ENCODE data around the gene FAM177B.
A peak's percentile ranks its signal among the peaks of the same experiment; 100 is the strongest.
"Not testable (repeated sequence)": the region's sequence is repeated elsewhere in the genome, so short reads cannot be mapped to it uniquely, and the experiment has no call there.

FAM177B gene

DNA sequence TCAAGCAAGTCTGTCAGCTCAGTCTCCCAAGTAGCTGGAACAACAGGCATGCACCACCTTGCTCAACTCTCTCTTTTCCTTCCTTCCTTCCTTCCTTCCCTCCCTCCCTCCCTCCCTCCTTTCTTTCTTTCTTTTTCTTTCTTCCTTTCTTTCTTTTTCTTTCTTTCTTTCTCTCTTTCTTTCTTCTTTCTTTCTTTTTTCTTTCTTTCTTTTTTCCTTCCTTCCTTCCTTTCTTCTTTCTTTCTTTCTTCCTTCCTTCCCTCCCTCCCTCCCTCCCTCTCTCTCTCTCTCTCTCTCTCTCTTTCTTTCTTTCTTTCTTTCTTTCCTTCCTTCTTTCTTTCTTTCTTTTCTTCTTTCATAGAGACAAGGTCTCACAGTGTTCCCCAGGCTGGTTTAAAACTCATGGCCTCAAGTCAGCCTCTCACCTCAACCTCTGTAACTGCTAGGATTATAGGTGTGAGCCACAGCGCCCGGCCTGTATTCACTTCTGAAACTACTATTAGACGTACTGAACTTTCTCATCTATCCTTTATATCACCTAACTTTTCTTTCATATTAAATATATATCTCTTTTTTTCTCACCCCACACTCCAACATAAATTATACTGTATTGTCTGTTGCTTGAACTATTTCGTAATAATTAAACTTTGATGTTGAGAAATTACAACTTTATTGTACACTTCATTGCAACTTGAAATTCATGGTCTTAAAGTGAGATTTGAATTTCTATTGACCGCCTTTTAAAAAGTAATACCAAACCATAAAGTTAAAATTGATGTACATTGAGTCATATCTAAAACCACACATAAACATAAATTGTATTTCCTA is 4.8 kb downstream of the FAM177B start:
- DNase-seq, result not testable (repeated sequence)

DNA sequence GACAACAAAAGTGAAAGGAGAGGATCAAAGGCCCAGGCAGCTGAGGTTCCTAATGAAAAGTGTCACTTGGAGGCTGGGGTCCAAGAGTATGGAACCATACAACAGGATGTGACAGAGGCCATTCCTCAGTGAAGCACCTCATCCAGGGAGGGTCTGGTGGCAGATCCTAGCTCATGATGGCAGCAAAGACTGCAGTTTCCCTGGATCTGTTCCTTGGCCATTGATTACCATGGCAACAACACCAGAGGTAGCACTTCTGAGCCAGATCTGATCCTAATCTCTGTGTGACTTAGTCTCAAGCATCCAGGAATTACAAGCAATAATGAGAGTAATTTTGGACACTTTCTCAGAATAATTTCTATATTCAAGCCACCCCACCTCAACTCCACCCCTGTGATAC is 12.9 kb downstream of the FAM177B start:
- DNase-seq, result no peak

DNA sequence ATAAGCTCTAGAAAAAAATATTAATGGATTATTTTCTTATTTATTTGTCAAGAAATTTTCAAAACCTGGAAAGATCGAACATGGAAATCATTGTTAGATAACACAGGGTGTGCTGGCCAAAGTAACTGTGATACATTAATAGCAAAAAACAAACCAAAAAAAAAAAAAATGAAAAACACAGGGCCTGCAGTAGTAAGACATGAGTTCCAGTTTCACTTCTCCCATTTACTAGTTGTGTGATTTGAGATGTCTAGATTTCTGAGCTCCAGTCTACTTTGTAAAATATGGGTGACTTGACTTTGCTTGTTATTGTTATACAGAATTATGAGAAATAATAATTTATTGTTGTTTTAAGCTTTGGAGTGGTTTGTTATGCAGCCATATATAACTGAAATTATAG is 13.6 kb downstream of the FAM177B start:
- DNase-seq, result no peak

DNA sequence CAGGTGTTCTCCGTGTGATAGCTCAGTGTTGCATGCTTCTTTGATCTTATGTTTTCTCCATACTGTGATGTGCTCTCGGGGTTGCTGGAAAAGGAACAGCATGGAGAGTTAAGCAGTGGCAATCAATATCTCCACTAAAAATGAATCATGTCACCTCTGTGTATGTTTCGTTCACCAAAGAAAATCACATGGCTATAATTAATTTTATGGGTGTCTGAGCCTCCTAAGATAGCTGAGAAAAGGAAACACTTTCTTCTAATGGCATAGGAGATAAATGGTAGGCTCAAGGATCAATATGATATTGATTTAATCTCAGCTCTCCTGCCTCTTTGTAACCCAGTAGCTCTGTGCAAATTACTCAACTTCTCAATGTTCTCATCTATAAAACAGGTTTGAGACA is 14.3 kb downstream of the FAM177B start:
- DNase-seq, result no peak

DNA sequence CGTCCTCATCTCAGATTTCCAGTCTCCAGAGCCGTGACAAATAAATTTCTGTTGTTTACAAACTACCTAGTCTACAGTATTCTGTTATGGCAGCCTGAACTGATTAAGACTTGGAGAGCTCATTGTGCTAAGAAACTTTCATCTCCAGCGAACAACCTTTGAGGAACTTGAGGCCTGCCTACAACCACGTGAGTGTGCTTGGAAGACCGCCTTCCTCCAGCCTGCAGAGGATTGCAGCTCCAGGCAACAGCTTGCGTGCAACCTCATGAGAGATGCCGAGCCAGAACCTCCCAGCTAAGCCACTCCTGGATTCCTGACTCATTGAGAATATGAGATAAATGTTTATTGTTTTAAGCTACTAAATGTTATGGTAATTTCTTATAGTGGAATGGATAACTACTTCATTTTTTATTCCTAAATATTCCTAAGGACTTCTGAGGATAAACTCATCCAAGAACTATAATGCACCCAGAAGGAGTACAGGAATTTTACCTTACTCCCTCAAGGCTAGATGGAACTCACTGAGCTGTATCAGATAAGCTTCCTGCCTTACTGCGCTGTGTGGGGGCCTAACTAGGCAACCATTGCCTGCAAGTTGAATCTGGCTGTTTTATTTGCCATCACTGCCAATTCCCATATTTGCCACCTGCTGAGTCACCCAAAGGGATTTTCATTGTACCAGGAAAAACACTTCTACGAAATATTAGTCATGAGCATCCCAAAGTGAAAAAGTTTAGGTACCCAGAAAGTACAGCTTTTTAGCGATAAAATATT is 17.6 kb downstream of the FAM177B start:
- no peak for DNase-seq

DNA sequence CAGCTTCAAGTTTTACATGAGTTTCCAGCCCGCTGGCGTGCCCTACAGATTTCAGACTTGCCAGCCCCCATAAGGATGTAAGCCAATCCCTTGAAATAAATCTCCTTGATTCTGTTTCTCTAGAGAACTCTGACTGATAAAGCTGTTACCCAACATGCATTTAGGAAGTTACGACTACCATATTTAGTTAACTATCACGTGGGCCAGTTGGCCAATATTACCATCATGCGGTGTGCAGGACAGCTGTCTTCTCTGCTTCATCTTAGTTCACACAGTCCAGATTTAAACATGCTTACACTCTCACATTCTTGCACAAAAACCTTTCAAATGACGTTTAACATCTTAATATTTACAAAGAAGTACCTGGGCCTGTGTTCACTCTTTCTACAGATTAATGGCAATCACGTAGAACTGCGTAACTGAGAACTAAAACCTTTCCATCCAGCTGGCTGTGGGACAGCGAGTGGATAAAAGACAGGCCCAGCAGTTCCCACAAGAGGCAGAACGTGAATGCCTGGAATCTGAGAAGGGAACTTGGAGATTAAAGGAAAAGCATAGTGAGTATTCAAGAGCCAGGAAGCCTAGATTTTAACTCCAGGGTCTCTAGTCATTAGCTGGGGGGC is 20.8 kb downstream of the FAM177B start:
- no peak for DNase-seq

DNA sequence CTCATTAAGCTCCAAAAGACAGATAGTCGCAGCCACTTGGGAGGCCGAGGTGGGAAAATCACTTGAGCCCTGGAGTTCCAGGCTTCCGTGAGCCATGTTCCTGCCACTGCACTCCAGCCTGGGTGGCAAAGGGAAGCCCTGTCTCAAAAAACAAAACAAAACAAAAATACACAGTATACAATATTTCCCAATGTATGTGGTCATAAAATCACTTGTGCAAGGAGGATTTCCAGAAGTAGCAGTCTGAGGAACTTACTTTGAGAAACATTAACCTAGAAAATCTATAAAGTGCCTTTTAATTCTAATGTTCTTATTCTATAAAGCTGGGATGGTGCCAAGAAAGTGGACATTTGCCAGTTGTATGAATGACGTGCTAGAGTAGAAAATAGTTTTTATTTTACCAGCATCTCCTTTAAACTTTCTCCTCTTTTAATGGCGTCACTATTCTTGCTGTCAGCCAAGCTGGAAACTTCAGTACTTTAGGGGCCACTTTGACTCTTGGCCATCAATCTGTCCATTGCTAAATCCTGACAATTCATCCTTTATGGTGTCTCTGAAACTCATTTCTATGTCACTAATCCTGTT is 22.5 kb downstream of the FAM177B start:
- DNase-seq, result no peak

DNA sequence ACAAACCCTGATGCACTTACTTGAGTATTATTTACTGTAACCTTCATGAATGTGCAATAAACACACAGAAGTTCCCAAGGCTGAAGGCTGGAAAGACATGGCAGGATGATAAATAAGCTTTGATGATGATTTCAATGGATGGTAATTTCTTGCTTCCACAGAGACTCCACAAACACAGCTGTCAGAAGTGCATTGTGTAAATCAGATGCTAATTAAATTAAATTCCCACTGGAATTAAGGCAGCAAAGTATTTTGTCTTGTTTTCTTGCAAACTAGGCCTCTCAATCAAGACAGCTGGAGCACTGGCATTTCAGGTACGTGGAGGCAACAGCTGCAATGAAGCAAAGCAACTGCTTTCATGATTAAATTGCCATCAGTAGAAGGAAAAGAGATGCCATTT is 24.1 kb downstream of the FAM177B start:
- no peak for DNase-seq

DNA sequence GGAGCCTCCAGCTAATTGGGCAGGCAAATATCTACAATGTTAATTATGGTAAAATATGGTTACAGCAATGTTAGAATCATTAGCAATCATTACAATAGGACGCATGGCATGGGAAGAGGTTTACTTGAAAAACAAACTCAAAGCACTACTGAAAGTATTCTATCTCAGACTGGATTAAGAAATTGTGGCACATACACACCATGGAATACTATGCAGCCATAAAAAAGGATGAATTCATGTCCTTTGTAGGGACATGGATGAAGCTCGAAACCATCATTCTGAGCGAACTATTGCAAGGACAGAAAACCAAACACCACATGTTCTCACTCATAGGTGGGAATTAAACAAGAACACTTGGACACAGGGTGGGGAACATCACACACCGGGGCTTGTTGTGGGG is 25.2 kb downstream of the FAM177B start:
- DNase-seq, result not testable (repeated sequence)

DNA sequence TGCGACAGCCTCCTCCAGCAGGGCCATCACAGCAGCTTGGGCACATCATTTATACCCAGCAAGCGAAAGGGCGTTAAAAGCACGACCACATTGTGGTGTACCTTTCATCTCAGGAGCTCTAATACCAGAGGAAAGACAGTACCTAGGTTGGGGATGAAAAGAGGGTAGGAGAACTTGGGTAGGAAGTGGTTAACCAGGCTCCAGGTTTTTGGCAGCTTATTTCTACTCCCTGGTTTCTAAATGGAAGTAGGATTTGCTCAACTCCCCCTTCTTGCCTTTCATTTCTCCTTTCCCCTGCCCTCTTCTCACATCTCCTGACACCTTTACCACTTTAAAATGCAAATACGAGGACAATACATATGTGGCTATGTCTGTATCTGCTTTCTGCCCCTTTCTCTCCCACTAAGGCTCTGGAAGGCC is 30.2 kb downstream of the FAM177B start:
- DNase-seq, result no peak

DNA sequence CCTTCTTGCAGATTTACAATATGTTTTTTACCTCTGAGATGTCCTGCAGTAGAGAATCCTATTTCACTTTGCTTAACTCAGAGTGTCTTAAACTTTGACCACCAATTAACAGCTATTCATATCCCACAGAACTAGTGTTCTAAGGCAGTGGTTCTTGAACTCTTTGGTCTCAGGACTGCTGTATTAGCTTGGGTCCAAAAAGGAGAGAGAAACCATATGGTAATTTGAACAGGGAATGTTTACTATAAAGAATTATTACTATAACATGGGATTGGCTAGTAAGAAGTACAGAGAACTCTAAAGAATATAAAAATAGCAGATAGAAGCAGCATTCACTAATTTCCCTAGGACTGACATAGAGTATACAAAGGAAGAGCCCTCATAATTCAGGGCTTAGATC is 31.6 kb downstream of the FAM177B start:
- no peak for DNase-seq

DNA sequence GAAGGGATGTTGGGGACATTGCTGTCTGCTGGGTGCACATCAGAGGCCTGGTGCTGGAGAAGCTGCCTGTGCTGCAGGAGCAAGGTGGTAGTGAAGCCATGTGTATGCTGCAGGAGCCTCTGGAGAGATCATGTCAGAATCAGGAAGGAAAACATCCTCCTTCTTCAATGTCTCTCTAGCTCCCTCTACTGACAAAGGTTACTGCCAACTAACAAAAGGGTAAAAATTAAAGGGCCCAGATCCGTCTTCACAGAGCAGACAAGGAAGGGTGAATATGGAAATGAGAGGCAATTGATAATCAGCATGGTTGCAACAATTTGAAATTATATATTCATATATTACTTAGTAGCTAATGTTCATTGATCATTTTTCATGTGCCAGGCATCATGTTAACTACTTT is 32.2 kb downstream of the FAM177B start:
- no peak for DNase-seq

DNA sequence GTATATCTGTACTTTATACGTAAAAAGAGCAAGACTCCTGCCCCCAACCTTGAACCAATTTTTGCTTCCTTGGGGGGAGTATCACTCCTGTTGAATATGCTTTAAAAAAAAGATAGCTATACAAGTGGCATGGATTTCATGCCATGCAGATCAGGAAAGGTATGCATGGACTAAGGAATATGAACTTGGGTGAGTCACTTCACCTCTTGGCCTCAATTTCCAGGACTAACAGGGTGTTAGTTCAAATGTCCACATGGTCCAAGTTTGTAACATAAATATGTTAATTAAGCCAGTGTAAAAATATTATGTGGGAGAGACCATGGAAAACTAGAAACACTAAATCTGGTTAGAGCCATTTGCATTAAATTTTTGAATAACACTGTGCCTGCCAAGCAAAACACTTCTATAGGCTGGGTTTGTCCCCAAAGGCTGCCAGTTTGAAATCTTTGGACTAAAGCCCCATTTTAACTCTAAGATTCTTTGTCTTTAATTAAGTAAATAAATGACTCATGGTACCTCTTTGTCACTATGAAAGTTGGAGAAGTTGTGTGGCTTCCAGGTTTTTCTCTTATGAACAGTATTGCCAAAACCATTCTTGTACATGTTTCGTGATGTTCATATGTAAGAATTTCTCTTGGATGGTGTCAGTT is 33.1 kb downstream of the FAM177B start:
- no peak for DNase-seq

DNA sequence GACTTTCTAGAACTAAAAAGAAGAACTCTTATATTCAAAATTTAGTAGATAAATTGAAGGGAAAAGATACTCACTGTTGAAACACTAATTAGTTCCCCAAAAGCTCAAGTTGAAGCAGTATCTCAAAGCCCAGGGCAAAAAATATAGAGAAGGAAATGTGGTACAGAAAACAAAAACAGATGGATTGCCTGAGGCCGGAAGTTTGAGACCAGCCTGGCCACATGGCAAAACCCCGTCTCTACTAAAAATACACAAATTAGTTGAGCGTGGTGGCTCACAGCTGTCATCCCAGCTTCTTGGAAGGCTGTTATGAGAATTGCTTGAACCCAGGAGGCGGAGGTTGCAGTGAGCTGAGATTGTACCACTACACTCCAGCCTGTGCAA is 36.0 kb downstream of the FAM177B start:
- peak; percentile 68 for DNase-seq

DNA sequence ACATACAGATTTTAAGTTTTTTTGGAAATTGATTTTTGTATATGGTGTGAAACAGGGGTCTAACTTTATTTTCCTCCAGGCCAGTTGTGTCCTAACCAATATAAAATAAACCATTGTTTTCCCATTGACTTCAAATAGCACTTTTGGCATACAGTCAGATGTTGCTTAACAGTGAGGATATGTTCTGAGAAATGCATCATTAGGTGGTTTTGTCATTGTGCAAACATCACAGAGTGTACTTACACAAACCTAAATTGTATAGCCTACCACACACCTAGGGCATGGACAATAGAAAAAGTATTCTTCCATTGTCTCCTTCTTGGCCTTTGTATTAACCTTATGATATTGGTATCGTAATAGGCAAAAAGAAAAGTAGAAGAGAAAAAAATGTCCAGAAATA is 40.5 kb downstream of the FAM177B start:
- DNase-seq, result no peak

DNA sequence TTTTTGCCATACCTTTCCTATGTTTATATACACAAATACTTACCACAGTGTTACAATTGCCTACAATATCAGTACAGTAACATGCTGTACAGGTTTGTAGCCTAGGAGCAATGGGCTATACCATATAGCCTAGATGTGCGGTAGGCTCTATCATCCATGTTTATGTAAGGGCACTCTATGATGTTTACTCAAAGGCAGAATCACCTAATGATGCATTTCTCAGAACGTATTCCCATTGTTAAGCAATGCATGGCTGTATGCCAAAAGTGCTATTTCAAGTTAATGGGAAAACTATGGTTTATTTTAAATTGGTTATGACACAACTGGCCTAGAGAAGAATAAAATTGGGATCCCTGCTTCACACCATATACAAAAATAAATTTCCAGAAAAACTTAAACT is 41.0 kb downstream of the FAM177B start:
- no peak for DNase-seq

DNA sequence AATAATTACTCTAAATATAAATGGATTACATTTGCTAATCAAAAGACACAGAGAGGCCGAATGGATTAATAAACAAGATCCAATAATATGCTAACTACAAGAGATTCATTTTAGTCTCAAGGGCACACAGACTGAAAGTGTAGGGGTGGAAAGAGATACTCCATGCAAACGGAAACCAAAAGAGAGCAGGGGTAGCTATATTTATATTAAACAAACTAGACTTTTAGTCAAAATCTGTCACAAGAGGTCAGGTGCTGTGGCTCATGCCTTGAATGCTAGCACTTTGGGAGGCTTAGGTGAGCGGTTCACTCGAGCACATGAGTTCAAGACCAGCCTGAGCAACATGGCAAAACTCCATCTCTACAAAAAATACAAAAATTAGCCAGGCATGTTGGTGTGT is 44.2 kb downstream of the FAM177B start:
- DNase-seq, result no peak

DNA sequence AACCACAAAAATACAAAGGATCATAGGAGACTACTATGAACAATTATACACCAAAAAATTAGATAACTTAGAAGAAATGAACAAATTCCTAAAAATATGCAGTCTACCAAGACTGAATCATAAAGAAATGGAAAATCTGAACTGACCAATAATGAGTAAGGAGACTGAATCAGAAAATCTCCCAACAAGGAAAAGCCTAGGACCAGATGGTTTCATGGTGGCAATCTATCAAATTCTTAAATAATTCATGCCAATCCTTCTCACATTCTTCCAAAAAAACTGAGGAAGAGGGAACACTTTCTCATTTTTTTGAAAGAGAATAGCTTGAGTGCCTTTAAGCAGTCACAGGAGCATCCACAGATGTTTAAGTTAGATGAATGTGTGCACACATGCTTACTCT is 46.0 kb downstream of the FAM177B start:
- DNase-seq, result no peak

DNA sequence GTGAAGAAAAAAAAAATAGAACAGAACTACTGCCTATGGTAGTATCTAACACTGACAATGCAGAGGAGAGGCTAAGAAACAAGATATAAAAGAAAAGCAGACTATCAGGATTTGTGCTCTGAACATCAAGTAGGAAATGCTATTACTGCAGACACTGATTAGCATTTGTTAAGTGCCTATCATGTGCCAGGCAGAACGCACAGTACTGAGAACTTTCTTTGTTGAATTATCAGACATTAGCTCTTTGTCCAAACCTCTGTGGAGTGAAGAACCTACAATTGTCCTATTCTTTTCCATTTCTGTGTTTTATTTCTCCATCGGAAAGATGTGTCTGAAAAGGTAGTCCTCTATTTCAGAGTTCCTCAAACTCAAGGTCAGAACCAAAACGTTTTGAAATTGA is 47.4 kb downstream of the FAM177B start:
- no peak for DNase-seq

DNA sequence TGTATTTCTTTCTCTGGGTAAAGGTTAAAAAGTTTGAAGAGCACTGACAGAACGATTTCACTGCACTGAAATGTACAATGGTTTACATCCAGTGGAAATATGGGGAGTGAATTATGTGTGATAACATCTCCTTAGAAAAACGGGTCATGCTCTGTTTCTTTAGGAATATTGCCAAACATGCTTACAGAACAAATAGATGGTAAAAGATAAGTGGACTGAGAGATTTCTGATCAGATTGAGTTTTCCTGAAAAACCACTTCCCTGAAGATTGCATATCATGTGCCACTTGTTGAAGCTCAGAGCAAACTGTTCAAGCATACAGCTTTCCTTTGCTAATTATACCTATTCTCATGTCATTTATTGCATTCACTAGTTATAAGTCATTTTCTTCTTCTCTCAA is 47.9 kb downstream of the FAM177B start:
- no peak for DNase-seq

DNA sequence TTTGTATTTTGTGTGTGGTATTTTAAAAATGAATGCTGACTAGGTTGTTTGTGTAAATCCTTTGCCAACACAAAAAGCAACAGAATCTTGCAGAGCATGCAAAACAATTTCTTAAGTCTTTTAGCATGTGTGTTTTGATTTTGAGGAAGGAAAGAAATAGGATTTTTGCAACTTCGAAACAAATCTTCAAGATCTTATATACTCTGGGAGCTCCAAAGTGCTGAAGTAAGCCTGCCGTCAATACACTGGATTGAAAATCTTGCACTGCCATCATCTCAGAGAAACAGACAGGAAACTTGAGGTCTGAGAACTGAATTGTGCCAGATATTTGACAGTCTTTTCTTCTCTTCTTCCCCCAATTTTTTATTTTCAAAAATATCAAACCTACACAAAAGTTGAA is 48.5 kb downstream of the FAM177B start:
- no peak for DNase-seq

DNA sequence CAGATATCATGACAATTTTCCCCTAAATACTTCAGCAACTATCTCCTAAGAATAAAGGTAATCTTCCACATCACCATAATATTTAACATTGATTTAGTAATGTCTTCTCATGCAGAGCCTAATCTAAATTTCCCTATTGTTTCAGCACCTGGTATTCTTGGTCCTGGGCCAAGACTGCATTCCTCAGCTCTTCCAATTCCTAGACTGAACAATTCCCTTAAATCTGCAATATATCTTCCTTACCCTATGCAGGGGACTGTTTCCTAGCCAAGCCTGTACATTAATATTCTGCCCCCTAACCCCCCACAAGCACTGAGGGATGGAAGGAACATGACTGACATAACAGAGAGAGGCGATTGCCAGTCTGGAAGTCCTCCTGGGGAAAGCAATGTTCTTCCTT is 49.1 kb downstream of the FAM177B start:
- no peak for DNase-seq

DNA sequence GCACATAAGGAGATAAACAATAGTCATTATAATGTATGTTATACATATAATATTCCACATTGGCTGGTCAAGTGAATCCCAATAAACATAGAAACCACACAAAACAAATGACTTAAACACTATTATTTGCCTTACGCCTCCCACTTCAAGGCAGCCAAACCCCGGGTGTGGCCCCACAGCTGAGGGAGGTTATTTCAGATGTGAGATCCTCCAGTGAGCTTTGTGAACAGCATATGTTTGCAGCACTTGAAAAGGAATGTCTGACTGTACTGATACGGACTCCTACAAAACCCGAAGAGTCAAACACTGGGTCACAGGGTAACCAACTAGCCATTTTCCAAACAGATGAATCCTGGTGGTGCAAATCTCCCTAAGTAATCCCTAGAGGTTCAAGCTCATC is 50.7 kb downstream of the FAM177B start:
- DNase-seq, result no peak

All from KG1 (cell line).